Hepatocyte (in vitro differentiated cells): Measurements from ENCODE around the gene SUPT20HL2. TPM values are rescaled to one million over a fixed set of nuclear protein-coding genes. Genes with fewer than 3 reads are reported as not detected.

Experiments used
- DNase-seq: peaks from one replicate; pipeline ENCODE4 v3.0.0-alpha.2; 2016; ENCODE audit warnings: low spot score
- H2AFZ ChIP-seq: fragments of 200-600 bp; sonication (generic); 2 replicates; pipeline ENCODE4 v1.6.0; 2016; ENCODE audit warnings: antibody characterized with exemption, mild to moderate bottlenecking
- H3K27ac ChIP-seq: fragments of 200-600 bp; sonication (generic); 2 replicates; pipeline ENCODE4 v1.5.1; 2016; ENCODE audit warnings: mild to moderate bottlenecking
- H3K27me3 ChIP-seq: fragments of 200-600 bp; sonication (generic); 2 replicates; pipeline ENCODE4 v1.6.1; 2016
- H3K36me3 ChIP-seq: fragments of 200-600 bp; sonication (generic); replicated peaks from 2 replicates; pipeline ENCODE4 v1.5.1; 2016; ENCODE audit warnings: low read depth; ENCODE audit not compliant: insufficient read depth
- H3K4me1 ChIP-seq: fragments of 200-600 bp; sonication (generic); 2 replicates; pipeline ENCODE4 v1.5.1; 2016; ENCODE audit warnings: mild to moderate bottlenecking, moderate library complexity; ENCODE audit not compliant: insufficient read depth
- H3K4me2 ChIP-seq: fragments of 200-600 bp; sonication (generic); 2 replicates; pipeline ENCODE4 v1.6.0; 2016
- H3K4me3 ChIP-seq: fragments of 200-600 bp; sonication (generic); 2 replicates; pipeline ENCODE4 v1.5.1; 2016; ENCODE audit warnings: mild to moderate bottlenecking
- H3K79me2 ChIP-seq: fragments of 200-600 bp; sonication (generic); 2 replicates; pipeline ENCODE4 v1.6.0; 2017; ENCODE audit warnings: mild to moderate bottlenecking
- H3K9me2 ChIP-seq: fragments of 200-600 bp; sonication (generic); replicated peaks from 2 replicates; pipeline ENCODE4 v1.6.0; 2017; ENCODE audit warnings: mild to moderate bottlenecking; ENCODE audit not compliant: insufficient read depth
- H3K9me3 ChIP-seq: fragments of 200-600 bp; sonication (generic); 2 replicates; pipeline ENCODE4 v1.5.1; 2016; ENCODE audit warnings: low read depth, mild to moderate bottlenecking
- H4K20me1 ChIP-seq: fragments of 200-600 bp; sonication (generic); 2 replicates; pipeline ENCODE4 v1.6.0; 2016; ENCODE audit warnings: mild to moderate bottlenecking; ENCODE audit not compliant: insufficient read depth, poor library complexity, severe bottlenecking
- CTCF ChIP-seq: fragments of 200-600 bp; sonication (generic); IDR thresholded peaks from 2 replicates; pipeline ENCODE4 v1.5.1; 2016; ENCODE audit warnings: antibody characterized with exemption, mild to moderate bottlenecking; ENCODE audit not compliant: poor library complexity
- EZH2 ChIP-seq: fragments of 200-600 bp; sonication (generic); IDR thresholded peaks from 2 replicates; pipeline ENCODE4 v1.6.1; 2016; ENCODE audit warnings: antibody characterized with exemption, mild to moderate bottlenecking, borderline replicate concordance
- EZH2phosphoT487 ChIP-seq: fragments of 200-600 bp; sonication (generic); IDR thresholded peaks from one replicate; pipeline ENCODE4 v1.6.1; 2018; ENCODE audit warnings: antibody characterized with exemption, mild to moderate bottlenecking, low read depth, moderate library complexity; ENCODE audit not compliant: unreplicated experiment, severe bottlenecking
- WGBS: methylation state at CpG from one replicate; pipeline ENCODE4 v1.1.6; 2016; ENCODE audit warnings: low lambda C conversion rate; ENCODE audit errors: missing lambda C conversion rate; 5-methylcytosine and 5-hydroxymethylcytosine counted together
- polyA plus RNA-seq: library from polyadenylated mRNA; unstranded; fragments of >200 nt; fragmentation: Nextera tagmentation; extraction: Ambion mirVana; gene quantifications from 2 replicates; pipeline ENCODE4 v1.2.1, GENCODE V29; 2016
- total RNA-seq: library from RNA; depleted of rRNA; stranded (reverse); fragments of >200 nt; gene quantifications from 2 replicates; pipeline ENCODE4 v1.2.3, GENCODE V29; 2014

The SUPT20HL2 gene
- total and polyA plus RNA-seq, 2 experiments from 2014 or later = not detected

- H3K9me3 ChIP-seq = no peaks in the 10 kb centered on the region
- H3K79me2 ChIP-seq = no peaks in the 10 kb centered on the region
- H3K4me2 ChIP-seq = no peak overlapping the region
- no peaks in the 10 kb centered on the region for H3K9me2 ChIP-seq
- no peak for TF ChIP-seq EZH2phosphoT487
- no peak overlapping the region for H2AFZ ChIP-seq
- no peak for DNase-seq
- H4K20me1 ChIP-seq = no peaks in the 10 kb centered on the region
- H3K4me3 ChIP-seq = no peak overlapping the region
- no peaks in the 10 kb centered on the region for H3K27me3 ChIP-seq
- H3K27ac ChIP-seq = no peak overlapping the region
- 98% methylated on average over 2 of the region's 2 CpGs for WGBS
- no peaks in the 10 kb centered on the region for H3K4me1 ChIP-seq
- H3K36me3 ChIP-seq = no peaks in the 10 kb centered on the region
Observed at GRCh38 chrX:24301806-24302205, 12.1 kb downstream of the SUPT20HL2 start.

- WGBS = 96% methylated on average over 1 of the region's 1 CpG
- Histone ChIP-seq H3K9me3 (no peaks in the 10 kb centered on the region), H3K4me2 (no peak overlapping the region), H3K4me1 (no peaks in the 10 kb centered on the region), H3K79me2 (no peaks in the 10 kb centered on the region), H3K27ac (no peak overlapping the region), H4K20me1 (no peaks in the 10 kb centered on the region), H3K9me2 (no peaks in the 10 kb centered on the region), H2AFZ (no peak overlapping the region), H3K27me3 (no peaks in the 10 kb centered on the region), H3K4me3 (no peak overlapping the region), H3K36me3 (no peaks in the 10 kb centered on the region)
- TF ChIP-seq CTCF (no peak), EZH2 (no peak), EZH2phosphoT487 (no peak)
- no peak for DNase-seq
Observed at GRCh38 chrX:24301060-24301459, 12.8 kb downstream of the SUPT20HL2 start.

GRCh38 chrX:24298191-24298590 is 15.7 kb downstream of the SUPT20HL2 start:
- DNase-seq = peak; percentile 9
- H3K27ac ChIP-seq = no peak overlapping the region
- no peak overlapping the region for H3K4me3 ChIP-seq
- H2AFZ ChIP-seq = no peak overlapping the region
- 47% methylated on average over 3 of the region's 3 CpGs for WGBS
- H3K9me2 ChIP-seq = no peaks in the 10 kb centered on the region
- no peaks in the 10 kb centered on the region for H3K4me1 ChIP-seq
- no peaks in the 10 kb centered on the region for H3K36me3 ChIP-seq
- H3K9me3 ChIP-seq = no peaks in the 10 kb centered on the region
- H4K20me1 ChIP-seq = no peaks in the 10 kb centered on the region
- TF ChIP-seq EZH2 (no peak), CTCF (no peak)
- no peaks in the 10 kb centered on the region for H3K27me3 ChIP-seq
- no peak overlapping the region for H3K4me2 ChIP-seq
- H3K79me2 ChIP-seq = no peaks in the 10 kb centered on the region

GRCh38 chrX:24294619-24295018 is 19.2 kb downstream of the SUPT20HL2 start:
- Histone ChIP-seq H3K79me2 (no peaks in the 10 kb centered on the region), H3K4me3 (no peak overlapping the region), H2AFZ (no peak overlapping the region), H3K9me3 (no peaks in the 10 kb centered on the region), H3K9me2 (no peaks in the 10 kb centered on the region), H3K27me3 (no peaks in the 10 kb centered on the region), H3K4me2 (no peak overlapping the region), H4K20me1 (no peaks in the 10 kb centered on the region), H3K27ac (no peak overlapping the region), H3K4me1 (no peaks in the 10 kb centered on the region), H3K36me3 (no peaks in the 10 kb centered on the region)
- 41% methylated on average over 13 of the region's 13 CpGs for WGBS
- TF ChIP-seq EZH2phosphoT487 (no peak), CTCF (peak; percentile 15), EZH2 (no peak)
- peak; percentile 34 for DNase-seq
